ENCODE results near the gene CCDC122.

GRCh38 chr13:43846496-43847158 lies 32.9 kb downstream of the CCDC122 start:
- TF ChIP-seq CTCF (IDR thresholded peaks at IDR 0.05 in 4 of 5, conservative IDR thresholded peaks at IDR 0.05 in 1 of 5) (no peak), POLR2A (IDR thresholded peaks at IDR 0.05) (no peak)

Measured in gastrocnemius medialis (tissue), 4 donors.